Mucosa of stomach (tissue), 1 donor: ENCODE data around the gene ZNF717.
"Not testable (repeated sequence)": the region's sequence is repeated elsewhere in the genome, so short reads cannot be mapped to it uniquely, and the experiment has no call there.

ENCODE experiments used
- H3K27me3 ChIP-seq: one replicate; pipeline ENCODE4 v1.7.0; 2013; ENCODE audit warnings: mild to moderate bottlenecking, low read length; ENCODE audit not compliant: control insufficient read depth, insufficient read depth
- H3K36me3 ChIP-seq: one replicate; pipeline ENCODE4 v1.7.0; 2013; ENCODE audit warnings: low read length; ENCODE audit not compliant: control insufficient read depth, insufficient read depth
- H3K4me1 ChIP-seq: one replicate; pipeline ENCODE4 v1.7.0; 2013; ENCODE audit warnings: mild to moderate bottlenecking, low read length; ENCODE audit not compliant: control insufficient read depth, insufficient read depth
- H3K4me3 ChIP-seq: one replicate; pipeline ENCODE4 v1.7.0; 2013; ENCODE audit warnings: low read length
- H3K9ac ChIP-seq: one replicate; pipeline ENCODE4 v1.7.0; 2013; ENCODE audit warnings: mild to moderate bottlenecking, low read length, moderate library complexity
- H3K9me3 ChIP-seq: one replicate; pipeline ENCODE4 v1.7.0; 2013; ENCODE audit warnings: mild to moderate bottlenecking, low read length, moderate library complexity; ENCODE audit not compliant: control insufficient read depth
- donor health status: Pancreatic carcinoma.

ZNF717 gene

GRCh38 chr3:75785081-75785755 is at the start of gene ZNF717:
Gene ZNF717, minus strand, starts transcription at chr3:75785549. Its CDS starts 2,187 bp downstream, at chr3:75783362.
- not testable (repeated sequence) for H3K4me1 ChIP-seq, H3K9me3 ChIP-seq, H3K27me3 ChIP-seq, H3K36me3 ChIP-seq
- Histone ChIP-seq H3K4me3 (peak within 1 kb of the TSS; percentile 74), H3K9ac (peak within 1 kb of the TSS; percentile 80)

GRCh38 chr3:75831076-75831475 is 45.7 kb upstream of the ZNF717 start:
- H3K9me3 ChIP-seq, H3K36me3 ChIP-seq, H3K27me3 ChIP-seq, H3K9ac ChIP-seq, H3K4me1 ChIP-seq, H3K4me3 ChIP-seq: not testable (repeated sequence)

DNA sequence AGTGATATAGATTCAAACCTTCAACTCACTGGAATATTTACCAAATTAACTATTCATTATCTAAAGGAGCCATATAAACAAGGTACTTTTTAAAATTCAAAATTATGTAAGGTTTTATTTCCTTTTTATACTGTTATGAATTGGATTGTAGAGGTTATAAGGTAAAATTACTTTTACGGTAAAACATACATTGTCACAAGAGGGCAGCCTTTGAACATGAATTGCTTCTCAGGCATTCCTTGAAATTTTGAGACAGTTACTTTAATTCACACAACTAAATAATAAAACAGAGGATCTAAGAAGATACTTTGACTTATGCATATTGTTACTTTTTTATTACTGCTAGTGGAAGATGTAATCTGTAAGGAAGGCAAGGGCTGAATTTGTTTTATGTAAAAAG is 32.7 kb upstream of the ZNF717 start:
- not testable (repeated sequence) for H3K27me3 ChIP-seq, H3K9me3 ChIP-seq, H3K9ac ChIP-seq, H3K36me3 ChIP-seq, H3K4me3 ChIP-seq, H3K4me1 ChIP-seq

DNA sequence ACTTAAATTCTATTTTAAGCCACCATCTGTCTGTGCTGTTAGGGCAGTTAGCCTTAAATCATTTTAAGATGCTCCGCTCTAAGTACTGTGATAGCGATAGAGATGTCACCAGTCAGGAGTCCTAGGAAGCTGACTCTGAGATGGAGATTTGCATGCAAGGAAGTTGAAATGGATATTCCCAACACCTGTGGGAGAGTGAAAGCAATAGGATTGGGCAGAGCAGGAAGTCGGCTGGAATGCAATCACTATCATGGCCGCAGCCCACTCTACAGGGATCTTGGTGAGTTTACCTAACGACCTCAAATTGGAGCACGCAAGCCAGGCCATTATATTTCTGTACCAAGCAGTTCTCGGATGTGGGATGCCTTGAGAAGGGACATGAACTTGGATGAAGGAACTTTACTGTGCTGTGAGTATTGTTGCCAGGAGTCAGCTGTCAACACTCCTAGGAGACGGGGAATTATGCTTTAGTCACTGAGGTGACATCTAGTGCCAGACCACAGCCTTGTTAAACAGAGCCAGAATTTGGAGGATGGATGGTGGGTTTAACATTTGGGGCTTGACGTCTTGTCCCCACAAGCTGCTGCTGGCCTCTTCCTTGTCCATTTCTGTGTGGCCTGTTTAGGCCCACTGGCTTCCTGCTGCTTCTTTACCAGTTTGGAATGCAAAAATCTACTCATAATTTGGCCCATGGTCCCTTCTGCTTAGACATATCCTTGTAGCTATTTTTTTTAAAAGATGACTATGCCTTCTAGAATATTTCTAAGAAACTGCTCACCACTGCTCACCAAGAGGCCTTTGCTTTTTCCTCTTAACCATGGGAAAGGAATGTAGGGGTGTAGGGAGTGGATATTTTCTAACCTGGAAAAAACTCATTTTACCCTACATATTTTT is 31.2 kb upstream of the ZNF717 start:
- not testable (repeated sequence) for H3K4me1 ChIP-seq

DNA sequence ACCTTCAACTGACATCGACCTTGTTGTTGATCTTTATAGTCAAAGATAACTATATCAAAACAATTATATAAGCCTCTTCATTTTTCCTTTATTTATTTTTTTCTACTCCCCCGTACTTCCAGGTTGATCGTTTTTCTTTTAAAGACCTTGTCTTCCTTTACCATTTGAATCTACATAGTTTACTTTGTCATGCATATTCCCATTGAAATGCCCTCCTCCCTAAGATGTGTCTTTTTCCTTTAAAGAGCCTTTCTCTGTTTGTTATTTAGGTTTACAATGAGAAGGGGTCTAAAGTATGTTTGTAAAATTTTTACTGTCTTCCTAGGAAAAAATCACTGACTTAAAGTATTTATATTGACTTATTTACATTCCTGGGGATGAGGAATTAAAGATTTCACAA is 29.4 kb upstream of the ZNF717 start:
- Histone ChIP-seq H3K36me3 (no peaks in the 10 kb centered on the region), H3K4me1 (no peaks in the 10 kb centered on the region), H3K9ac (no peak overlapping the region), H3K4me3 (no peak overlapping the region), H3K27me3 (no peaks in the 10 kb centered on the region), H3K9me3 (no peaks in the 10 kb centered on the region)

More for the DNA sequence above, 31.2 kb upstream of the ZNF717 start:
- H3K4me3 ChIP-seq, H3K9ac ChIP-seq, H3K36me3 ChIP-seq, H3K9me3 ChIP-seq, H3K27me3 ChIP-seq: not testable (repeated sequence)

DNA sequence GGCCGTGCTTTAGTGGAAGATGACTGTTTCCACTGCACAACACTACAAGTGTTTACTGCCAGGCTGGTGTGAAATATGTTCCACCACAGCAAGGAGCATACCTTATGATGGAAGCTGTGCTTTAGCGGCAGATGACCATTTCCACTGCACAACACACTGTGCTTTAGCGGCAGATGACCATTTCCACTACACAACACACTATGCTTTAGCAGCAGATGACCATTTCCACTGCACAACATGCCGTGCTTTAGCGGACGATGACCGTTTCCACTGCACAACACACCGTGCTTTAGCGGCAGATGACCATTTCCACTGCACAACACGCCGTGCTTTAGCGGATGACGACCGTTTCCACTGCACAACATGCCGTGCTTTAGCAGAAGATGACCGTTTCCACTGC is 2.8 kb downstream of the ZNF717 start:
- H3K4me1 ChIP-seq, result peaks cover 4% of the 10 kb centered on the region
- H3K9me3 ChIP-seq, result no peaks in the 10 kb centered on the region
- H3K36me3 ChIP-seq, result no peaks in the 10 kb centered on the region
- H3K9ac ChIP-seq, result no peak overlapping the region
- no peaks in the 10 kb centered on the region for H3K27me3 ChIP-seq
- H3K4me3 ChIP-seq, result no peak overlapping the region

- Histone ChIP-seq H3K4me1 (peaks cover 4% of the 10 kb centered on the region), H3K9ac (no peak overlapping the region), H3K4me3 (no peak overlapping the region), H3K9me3 (no peaks in the 10 kb centered on the region), H3K27me3 (no peaks in the 10 kb centered on the region), H3K36me3 (no peaks in the 10 kb centered on the region)
Measured at GRCh38 chr3:75781079-75781745, 4.1 kb downstream of the ZNF717 start.

DNA sequence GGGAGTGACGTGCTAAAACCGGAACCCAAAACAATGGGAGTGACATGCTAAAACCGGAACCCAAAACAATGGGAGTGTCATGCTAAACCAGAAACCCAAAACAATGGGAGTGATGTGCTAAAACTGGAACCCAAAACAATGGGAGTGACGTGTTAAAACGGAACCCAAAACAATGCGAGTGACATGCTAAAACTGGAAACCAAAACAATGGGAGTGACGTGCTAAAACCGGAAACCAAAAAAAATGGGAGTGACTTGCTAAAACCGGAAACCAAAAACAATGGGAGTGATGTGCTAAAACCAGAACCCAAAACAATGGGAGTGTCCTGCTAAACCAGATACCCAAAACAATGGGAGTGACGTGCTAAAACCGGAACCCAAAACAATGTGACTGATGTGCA is 7.6 kb downstream of the ZNF717 start:
- H3K9ac ChIP-seq, H3K36me3 ChIP-seq, H3K4me1 ChIP-seq, H3K4me3 ChIP-seq, H3K27me3 ChIP-seq, H3K9me3 ChIP-seq: not testable (repeated sequence)

DNA sequence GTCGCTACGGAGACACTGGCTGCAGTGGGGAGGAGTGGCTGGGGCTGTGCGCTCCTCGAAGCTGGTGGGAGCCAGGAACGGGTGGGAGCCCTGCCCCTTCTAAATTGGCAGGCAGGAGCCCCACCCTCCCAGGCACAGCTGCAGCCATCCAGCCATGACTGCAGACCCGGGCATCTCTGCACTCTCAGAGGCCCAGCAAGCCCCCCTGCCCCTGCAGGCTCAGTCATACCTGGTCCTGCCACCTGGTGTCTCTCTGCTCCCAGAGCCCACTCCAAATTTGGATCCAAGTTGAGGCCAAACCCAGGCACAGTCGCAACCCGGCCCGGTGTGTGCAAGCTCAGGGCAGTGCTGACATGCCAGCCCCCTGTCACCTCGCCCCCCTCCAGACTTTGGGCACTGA is 13.7 kb downstream of the ZNF717 start:
- H3K4me3 ChIP-seq, H3K36me3 ChIP-seq, H3K27me3 ChIP-seq, H3K9ac ChIP-seq, H3K4me1 ChIP-seq: not testable (repeated sequence)
- peaks cover 11% of the 10 kb centered on the region for H3K9me3 ChIP-seq

DNA sequence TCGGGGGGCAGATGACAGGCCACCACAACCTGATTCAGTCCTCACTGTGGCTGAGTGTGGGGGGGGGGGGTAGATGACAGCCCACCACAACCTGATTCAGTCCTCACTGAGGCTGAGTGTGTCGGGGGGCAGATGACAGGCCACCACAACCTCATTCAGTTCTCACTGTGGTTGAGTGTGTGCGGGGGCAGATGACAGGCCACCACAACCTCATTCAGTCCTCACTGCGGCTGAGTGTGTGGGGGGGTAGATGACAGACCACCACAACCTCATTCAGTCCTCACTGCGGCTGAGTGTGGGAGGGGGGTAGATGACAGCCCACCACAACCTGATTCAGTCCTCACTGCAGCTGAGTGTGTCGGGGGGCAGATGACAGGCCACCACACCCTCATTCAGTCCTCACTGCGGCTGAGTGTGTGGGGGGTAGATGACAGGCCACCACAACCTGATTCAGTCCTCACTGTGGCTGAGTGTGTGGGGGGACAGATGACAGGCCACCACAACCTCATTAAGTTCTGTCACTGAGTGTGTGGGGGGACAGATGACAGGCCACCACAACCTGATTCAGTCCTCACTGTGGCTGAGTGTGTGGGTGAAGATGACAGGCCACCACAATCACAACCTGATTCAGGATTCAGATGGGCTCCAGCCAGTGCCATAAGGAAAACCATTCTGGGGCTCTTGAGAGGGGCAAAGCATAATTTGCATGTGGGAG is 16.9 kb downstream of the ZNF717 start:
- no peaks in the 10 kb centered on the region for H3K4me1 ChIP-seq
- no peak overlapping the region for H3K9ac ChIP-seq
- no peaks in the 10 kb centered on the region for H3K36me3 ChIP-seq
- peaks cover 11% of the 10 kb centered on the region for H3K9me3 ChIP-seq
- H3K27me3 ChIP-seq, result no peaks in the 10 kb centered on the region
- H3K4me3 ChIP-seq, result no peak overlapping the region

DNA sequence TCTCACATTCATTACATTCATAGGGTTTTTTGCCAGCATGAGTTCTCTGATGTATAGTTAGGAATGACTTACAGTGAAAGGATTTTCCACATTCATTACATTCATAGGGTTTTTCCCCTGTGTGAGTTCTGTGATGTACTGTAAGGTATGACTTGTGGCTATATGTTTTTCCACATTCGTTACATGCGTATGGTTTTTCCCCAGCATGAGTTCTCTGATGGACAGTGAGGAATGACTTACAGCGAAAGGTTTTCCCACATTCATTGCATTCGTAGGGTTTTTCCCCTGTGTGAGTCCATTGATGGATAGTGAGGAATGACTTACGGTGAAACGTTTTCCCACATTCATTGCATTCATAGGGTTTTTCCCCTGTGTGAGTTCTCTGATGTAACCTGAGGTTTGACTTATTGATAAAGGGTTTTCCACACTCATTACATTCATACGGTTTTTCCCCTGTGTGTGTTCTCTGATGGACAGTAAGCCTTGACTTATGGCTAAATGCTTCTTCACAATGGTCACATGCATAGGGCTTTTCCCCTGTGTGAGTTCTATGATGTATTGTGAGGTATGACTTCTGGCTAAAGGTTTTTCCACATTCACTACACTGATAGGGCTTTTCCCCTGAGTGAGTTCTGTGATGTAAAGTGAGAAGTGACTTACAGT is 47.4 kb downstream of the ZNF717 start:
- Histone ChIP-seq H3K4me1 (no peaks in the 10 kb centered on the region), H3K9ac (no peak overlapping the region), H3K27me3 (no peaks in the 10 kb centered on the region), H3K36me3 (no peaks in the 10 kb centered on the region), H3K9me3 (peaks cover 35% of the 10 kb centered on the region), H3K4me3 (peak overlapping the region; percentile 1)
